Measurements from ENCODE around the gene CBL.

Gene CBL

DNA sequence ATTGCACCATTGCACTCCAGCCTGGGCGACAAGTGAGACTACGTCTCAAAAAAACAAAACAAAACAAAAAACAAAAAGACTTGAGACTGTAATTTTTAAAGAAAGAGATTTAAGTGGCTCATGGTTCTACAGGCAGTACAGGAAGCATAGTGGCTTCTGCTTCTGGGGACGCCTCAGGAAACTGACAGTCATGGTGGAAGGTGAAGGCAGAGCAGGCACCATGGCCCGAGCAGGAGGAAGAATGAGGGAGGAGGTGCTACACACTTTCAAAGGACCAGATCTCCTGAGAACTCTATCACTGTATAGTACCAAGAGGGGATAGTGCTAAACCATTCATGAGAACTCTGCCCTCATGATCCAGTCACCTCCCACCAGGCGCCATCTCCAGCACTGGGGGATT is 52.0 kb downstream of the CBL start:
- Histone ChIP-seq H3K36me3 (ENCODE audit: insufficient read depth, low read depth, low read length) (no peaks in the 10 kb centered on the region), H3K27ac (ENCODE audit: low read length) (no peak overlapping the region), H3K4me1 (ENCODE audit: insufficient read depth, low read length) (peaks cover 4% of the 10 kb centered on the region; the same call in 1 of the 2 replicates), H3K27me3 (ENCODE audit: insufficient read depth, low read length) (no peaks in the 10 kb centered on the region), H3K9me3 (ENCODE audit: insufficient read depth, low read depth, low read length) (no peaks in the 10 kb centered on the region), H3K9ac (ENCODE audit: low read depth, low read length) (0 out of 2 replicates have a peak overlapping the region, but pooled peaks have one; percentile 29), H3K4me3 (ENCODE audit: low read length) (no peak overlapping the region)

DNA sequence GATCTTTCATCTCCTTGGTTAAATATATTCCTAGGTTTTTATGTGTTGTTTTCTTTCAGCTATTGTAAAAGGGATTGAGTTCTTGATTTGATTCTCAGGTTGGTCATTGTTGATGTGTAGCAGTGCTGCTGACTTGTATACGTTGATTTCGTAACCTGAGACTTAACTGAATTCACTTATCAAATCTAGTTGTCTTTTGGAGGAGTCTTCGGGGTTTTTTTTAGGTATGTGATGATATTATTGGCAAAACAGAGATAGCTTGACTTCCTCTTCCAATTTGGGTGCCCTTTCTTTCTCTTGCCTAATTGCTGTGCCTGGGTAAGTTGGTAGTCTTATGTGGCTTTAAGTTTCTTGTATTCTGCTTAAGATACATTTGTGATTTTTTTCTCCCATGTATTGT is 52.8 kb downstream of the CBL start:
- no peaks in the 10 kb centered on the region for H3K27me3 ChIP-seq (ENCODE audit: insufficient read depth, low read length)
- H3K9me3 ChIP-seq (ENCODE audit: insufficient read depth, low read depth, low read length), result no peaks in the 10 kb centered on the region
- H3K4me3 ChIP-seq (ENCODE audit: low read length), result no peak overlapping the region
- 0 out of 2 replicates have a peak overlapping the region, but pooled peaks have one; percentile 29 for H3K9ac ChIP-seq (ENCODE audit: low read depth, low read length)
- peaks cover 4% of the 10 kb centered on the region; the same call in 1 of the 2 replicates for H3K4me1 ChIP-seq (ENCODE audit: insufficient read depth, low read length)
- H3K27ac ChIP-seq (ENCODE audit: low read length), result no peak overlapping the region
- H3K36me3 ChIP-seq (ENCODE audit: insufficient read depth, low read depth, low read length), result no peaks in the 10 kb centered on the region

DNA sequence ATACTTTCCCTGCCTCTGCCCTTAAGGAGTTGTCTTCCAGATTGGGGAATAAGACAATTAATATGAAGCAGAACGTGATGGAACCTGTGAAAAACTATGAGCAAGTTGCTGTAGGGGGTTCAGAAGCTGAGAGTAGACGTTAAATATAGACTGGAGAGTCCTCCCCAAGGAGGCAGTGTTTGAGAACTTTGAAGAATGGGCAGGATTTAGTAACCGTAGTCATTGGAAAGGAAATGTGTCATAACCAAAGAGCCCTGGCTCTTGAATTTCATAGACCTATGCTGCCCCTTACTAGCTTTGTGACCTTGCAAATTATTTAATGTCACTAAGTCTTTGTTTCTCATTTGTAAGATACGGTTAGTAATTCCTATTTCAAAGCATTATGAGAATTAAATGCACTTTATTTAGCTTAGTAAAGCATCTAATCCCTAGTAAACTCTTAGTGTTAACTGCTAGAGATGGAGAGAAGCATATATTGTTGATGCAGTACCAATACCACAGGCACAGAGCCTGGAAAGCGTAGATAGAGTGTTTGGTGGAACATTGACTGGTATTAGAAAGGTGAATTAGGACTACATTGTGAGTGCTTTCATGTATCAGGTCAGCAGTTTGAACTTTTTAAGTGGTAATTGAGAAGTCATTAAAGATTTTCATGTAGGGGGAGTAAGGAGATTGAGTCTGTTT is 56.7 kb downstream of the CBL start:
- Histone ChIP-seq H3K27me3 (ENCODE audit: insufficient read depth, low read length) (no peaks in the 10 kb centered on the region), H3K36me3 (ENCODE audit: insufficient read depth, low read depth, low read length) (no peaks in the 10 kb centered on the region), H3K27ac (ENCODE audit: low read length) (no peak overlapping the region), H3K4me1 (ENCODE audit: insufficient read depth, low read length) (peaks cover 4% of the 10 kb centered on the region; the same call in 1 of the 2 replicates), H3K9me3 (ENCODE audit: insufficient read depth, low read depth, low read length) (no peaks in the 10 kb centered on the region), H3K4me3 (ENCODE audit: low read length) (no peak overlapping the region), H3K9ac (ENCODE audit: low read depth, low read length) (no peak overlapping the region)

DNA sequence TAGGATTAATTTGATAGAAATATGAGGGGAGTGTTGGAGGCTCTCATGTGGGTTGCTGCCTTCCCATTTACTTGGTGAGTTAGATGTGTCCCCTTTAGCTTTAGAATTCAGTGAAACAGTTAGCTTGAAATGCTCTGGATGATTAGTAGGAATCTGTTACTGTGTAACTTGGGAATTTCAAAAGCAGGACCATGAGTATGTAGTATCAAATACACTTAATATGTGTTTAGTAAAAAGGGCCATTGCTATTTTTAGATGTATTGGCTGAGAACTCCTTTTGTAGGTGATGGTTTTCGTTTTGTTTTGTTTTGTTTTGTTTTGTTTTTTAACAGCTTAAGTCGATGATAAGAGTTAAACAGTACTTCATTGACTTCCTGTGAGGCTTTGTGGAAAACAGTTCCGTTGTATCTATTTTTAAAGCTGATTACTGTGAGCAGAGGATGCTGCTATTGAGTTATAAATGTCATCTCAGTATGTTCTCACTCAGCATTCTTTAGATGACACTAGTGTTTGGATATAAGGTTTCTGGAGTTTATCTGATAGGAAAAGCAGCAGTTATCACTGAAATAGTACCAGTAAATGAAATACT is 57.3 kb downstream of the CBL start:
- no peak overlapping the region for H3K27ac ChIP-seq (ENCODE audit: low read length)
- H3K9me3 ChIP-seq (ENCODE audit: insufficient read depth, low read depth, low read length), result no peaks in the 10 kb centered on the region
- no peak overlapping the region for H3K9ac ChIP-seq (ENCODE audit: low read depth, low read length)
- no peak overlapping the region for H3K4me3 ChIP-seq (ENCODE audit: low read length)
- peaks cover 4% of the 10 kb centered on the region; the same call in 1 of the 2 replicates for H3K4me1 ChIP-seq (ENCODE audit: insufficient read depth, low read length)
- no peaks in the 10 kb centered on the region for H3K36me3 ChIP-seq (ENCODE audit: insufficient read depth, low read depth, low read length)
- H3K27me3 ChIP-seq (ENCODE audit: insufficient read depth, low read length), result no peaks in the 10 kb centered on the region

DNA sequence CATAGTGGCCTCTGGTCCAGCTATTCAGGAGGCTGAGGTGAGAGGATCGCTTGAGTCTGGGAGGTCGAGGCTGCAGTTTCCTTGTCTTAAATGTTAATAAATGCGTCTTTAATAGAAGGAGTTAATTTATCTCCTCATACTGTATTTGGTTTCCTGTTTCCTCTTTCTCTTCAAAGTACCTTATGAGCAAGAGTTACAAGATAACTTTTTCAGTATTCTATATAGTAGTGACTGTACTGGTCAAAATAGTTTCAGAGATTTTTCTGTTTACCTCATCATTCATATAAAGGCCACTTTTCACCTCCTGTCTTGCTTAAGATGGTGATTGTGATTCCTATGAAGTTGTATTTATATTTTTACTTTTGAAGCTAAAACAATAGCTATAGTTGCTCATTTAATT is 59.9 kb downstream of the CBL start:
- H3K9me3 ChIP-seq (ENCODE audit: insufficient read depth, low read depth, low read length), result no peaks in the 10 kb centered on the region
- no peak overlapping the region for H3K4me3 ChIP-seq (ENCODE audit: low read length)
- no peak overlapping the region for H3K9ac ChIP-seq (ENCODE audit: low read depth, low read length)
- no peaks in the 10 kb centered on the region for H3K27me3 ChIP-seq (ENCODE audit: insufficient read depth, low read length)
- H3K36me3 ChIP-seq (ENCODE audit: insufficient read depth, low read depth, low read length), result no peaks in the 10 kb centered on the region; the same call in 1 of the 2 replicates
- no peak overlapping the region for H3K27ac ChIP-seq (ENCODE audit: low read length)
- peaks cover 4% of the 10 kb centered on the region; the same call in 1 of the 2 replicates for H3K4me1 ChIP-seq (ENCODE audit: insufficient read depth, low read length)

DNA sequence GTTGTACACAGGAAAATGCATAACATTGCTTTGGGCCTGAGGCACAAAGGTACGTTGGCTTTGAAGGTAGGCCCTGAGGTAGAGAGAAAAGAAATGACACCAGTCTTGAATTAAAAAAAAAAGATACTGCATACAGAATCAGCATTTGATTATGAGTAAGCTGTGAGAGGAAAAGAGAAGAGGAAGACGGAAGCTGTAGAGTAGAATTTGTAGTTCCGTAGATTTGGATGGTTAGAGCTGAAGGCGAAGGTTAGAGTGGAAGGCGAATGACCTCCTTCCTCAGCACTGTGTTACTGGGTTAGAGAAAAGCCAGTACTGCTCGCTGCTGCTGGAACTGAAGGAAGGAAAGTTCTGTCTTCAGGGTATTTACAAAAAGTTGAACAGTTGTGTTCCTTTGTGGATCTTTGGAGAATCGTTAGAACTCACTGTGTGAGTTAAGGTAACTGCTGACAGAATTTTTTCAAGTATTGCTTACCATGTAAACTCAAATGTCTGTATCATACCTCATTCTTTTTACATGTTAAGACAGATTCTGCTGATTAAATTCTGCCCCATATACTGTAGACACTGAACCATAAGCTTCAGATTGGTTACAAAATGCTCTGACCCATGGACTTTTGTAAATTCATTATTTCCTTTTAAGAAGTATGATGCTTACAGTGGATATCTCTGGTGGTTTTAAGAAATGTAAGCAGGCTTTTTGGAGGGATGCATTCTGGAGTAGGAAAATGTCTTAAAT is 60.5 kb downstream of the CBL start:
- H3K9ac ChIP-seq (ENCODE audit: low read depth, low read length), result no peak overlapping the region
- no peaks in the 10 kb centered on the region for H3K27me3 ChIP-seq (ENCODE audit: insufficient read depth, low read length)
- no peak overlapping the region for H3K4me3 ChIP-seq (ENCODE audit: low read length)
- no peaks in the 10 kb centered on the region; the same call in 1 of the 2 replicates for H3K36me3 ChIP-seq (ENCODE audit: insufficient read depth, low read depth, low read length)
- no peak overlapping the region for H3K27ac ChIP-seq (ENCODE audit: low read length)
- peaks cover 4% of the 10 kb centered on the region; the same call in 1 of the 2 replicates for H3K4me1 ChIP-seq (ENCODE audit: insufficient read depth, low read length)
- no peaks in the 10 kb centered on the region for H3K9me3 ChIP-seq (ENCODE audit: insufficient read depth, low read depth, low read length)

DNA sequence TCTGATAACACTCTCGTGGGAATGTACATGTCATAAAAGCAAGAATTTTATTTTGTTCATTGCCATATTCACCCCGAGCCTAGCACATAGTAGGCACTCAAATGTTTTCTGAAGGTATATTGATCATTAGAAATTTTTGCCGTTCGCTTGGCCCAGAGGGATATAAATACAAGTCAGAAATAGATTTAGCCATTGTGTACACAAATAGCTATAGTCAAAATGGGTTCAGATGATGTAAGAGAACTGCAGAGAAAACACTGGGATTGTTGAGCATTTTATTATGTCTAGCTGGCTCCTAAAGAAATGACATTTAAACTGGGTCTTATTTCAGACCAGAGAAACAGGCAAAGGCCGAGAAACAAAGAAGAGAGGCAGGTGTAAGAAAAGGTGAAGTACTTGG is 61.5 kb downstream of the CBL start:
- Histone ChIP-seq H3K4me1 (ENCODE audit: insufficient read depth, low read length) (peaks cover 4% of the 10 kb centered on the region; the same call in 1 of the 2 replicates), H3K27me3 (ENCODE audit: insufficient read depth, low read length) (no peaks in the 10 kb centered on the region), H3K36me3 (ENCODE audit: insufficient read depth, low read depth, low read length) (peaks cover 8% of the 10 kb centered on the region), H3K27ac (ENCODE audit: low read length) (no peak overlapping the region), H3K9me3 (ENCODE audit: insufficient read depth, low read depth, low read length) (no peaks in the 10 kb centered on the region), H3K4me3 (ENCODE audit: low read length) (no peak overlapping the region), H3K9ac (ENCODE audit: low read depth, low read length) (no peak overlapping the region)

DNA sequence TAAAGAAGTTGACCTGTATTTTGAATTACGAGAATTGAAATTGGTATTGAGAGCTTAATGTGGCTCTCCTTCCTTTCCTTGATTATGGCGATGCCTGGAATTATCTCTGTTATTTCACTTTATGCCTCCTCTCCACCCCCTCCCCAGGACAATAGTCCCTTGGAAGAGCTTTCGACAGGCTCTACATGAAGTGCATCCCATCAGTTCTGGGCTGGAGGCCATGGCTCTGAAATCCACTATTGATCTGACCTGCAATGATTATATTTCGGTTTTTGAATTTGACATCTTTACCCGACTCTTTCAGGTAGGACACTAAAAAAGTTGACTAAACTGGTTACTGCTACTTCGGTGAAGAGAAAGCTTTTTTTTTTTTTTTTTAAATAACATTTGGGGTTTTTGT is 67.6 kb downstream of the CBL start:
- Histone ChIP-seq H3K4me3 (ENCODE audit: low read length) (no peak overlapping the region), H3K27me3 (ENCODE audit: insufficient read depth, low read length) (no peaks in the 10 kb centered on the region), H3K4me1 (ENCODE audit: insufficient read depth, low read length) (no peaks in the 10 kb centered on the region), H3K9ac (ENCODE audit: low read depth, low read length) (no peak overlapping the region), H3K27ac (ENCODE audit: low read length) (no peak overlapping the region), H3K9me3 (ENCODE audit: insufficient read depth, low read depth, low read length) (no peaks in the 10 kb centered on the region), H3K36me3 (ENCODE audit: insufficient read depth, low read depth, low read length) (peaks cover 63% of the 10 kb centered on the region)

DNA sequence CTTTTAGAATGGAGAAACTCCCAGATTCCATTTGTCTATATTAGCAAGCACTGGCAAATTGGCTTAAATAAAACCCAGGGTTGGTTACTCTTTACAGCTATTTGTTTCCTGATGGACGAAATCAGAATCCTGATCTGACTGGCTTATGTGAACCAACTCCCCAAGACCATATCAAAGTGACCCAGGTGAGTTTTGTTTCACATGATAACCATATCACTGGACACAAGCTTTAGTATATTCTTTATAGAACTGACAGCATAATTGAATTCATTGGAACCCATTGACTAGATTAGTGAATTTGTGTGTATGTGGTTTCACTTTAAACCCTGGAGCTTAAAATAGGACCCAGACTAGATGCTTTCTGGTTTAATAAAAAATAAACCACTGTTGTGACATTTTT is 71.5 kb downstream of the CBL start:
- Histone ChIP-seq H3K27ac (ENCODE audit: low read length) (no peak overlapping the region), H3K4me3 (ENCODE audit: low read length) (no peak overlapping the region), H3K4me1 (ENCODE audit: insufficient read depth, low read length) (no peaks in the 10 kb centered on the region), H3K36me3 (ENCODE audit: insufficient read depth, low read depth, low read length) (peaks cover 76% of the 10 kb centered on the region), H3K27me3 (ENCODE audit: insufficient read depth, low read length) (no peaks in the 10 kb centered on the region), H3K9ac (ENCODE audit: low read depth, low read length) (no peak overlapping the region), H3K9me3 (ENCODE audit: insufficient read depth, low read depth, low read length) (no peaks in the 10 kb centered on the region)

DNA sequence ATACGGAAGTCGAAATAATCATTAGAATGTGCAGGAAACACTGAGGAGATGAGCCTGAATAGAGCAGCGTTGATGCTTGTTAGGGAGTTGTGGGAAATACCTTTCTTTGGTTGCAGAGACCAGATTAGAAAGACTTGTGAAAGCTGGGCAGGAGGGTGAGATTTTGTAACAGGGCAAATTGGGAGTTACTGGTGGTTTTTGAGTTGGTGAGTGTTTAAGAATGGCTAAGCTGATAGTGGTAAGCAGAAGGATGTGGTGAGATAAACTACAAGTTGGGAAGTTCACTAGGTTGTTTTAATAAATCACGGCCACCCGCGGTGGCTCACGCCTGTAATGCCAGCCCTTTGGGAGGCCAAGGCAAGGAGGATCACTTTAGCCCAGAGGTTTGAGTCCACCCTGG is 76.4 kb downstream of the CBL start:
- H3K9ac ChIP-seq (ENCODE audit: low read depth, low read length), result no peak overlapping the region
- H3K27ac ChIP-seq (ENCODE audit: low read length), result no peak overlapping the region
- no peaks in the 10 kb centered on the region for H3K27me3 ChIP-seq (ENCODE audit: insufficient read depth, low read length)
- peaks cover 63% of the 10 kb centered on the region for H3K36me3 ChIP-seq (ENCODE audit: insufficient read depth, low read depth, low read length)
- no peaks in the 10 kb centered on the region for H3K4me1 ChIP-seq (ENCODE audit: insufficient read depth, low read length)
- no peaks in the 10 kb centered on the region for H3K9me3 ChIP-seq (ENCODE audit: insufficient read depth, low read depth, low read length)
- H3K4me3 ChIP-seq (ENCODE audit: low read length), result no peak overlapping the region

DNA sequence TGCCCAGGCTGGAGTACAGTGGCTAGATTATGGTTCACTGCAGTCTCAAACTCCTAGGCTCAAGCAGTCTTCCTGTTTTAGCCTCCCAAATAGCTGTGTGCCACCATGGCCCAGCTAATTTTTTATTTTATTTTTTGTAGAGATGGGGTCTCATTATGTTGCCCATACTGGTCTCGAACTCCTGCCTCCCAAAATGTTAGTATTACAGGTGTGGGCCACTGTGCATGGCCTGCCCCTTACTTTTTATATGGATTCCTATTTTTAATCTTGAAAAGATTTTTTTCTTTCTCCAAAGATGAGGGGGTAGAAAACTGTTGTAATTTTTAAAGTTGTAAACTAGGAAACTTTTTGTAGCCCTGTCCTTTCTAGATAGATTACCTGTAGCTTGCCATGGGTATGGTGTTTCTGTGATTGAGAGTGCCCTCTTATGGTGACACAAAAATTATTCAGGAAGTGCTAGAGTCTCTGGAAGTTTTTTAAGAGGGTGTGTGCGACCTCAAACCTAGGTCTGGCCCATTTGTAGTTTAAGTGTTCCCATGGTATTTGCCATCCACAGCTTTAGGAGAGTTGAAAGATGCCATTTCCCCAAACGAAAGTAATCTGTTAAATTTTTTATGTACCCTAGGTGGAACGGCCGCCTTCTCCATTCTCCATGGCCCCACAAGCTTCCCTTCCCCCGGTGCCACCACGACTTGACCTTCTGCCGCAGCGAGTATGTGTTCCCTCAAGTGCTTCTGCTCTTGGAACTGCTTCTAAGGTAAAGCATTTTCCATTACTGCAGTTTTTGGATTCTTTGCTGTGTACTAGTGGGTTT is 78.4 kb downstream of the CBL start:
- no peak overlapping the region for H3K9ac ChIP-seq (ENCODE audit: low read depth, low read length)
- peaks cover 63% of the 10 kb centered on the region for H3K36me3 ChIP-seq (ENCODE audit: insufficient read depth, low read depth, low read length)
- no peaks in the 10 kb centered on the region for H3K4me1 ChIP-seq (ENCODE audit: insufficient read depth, low read length)
- H3K27ac ChIP-seq (ENCODE audit: low read length), result no peak overlapping the region
- no peaks in the 10 kb centered on the region for H3K9me3 ChIP-seq (ENCODE audit: insufficient read depth, low read depth, low read length)
- H3K4me3 ChIP-seq (ENCODE audit: low read length), result no peak overlapping the region
- H3K27me3 ChIP-seq (ENCODE audit: insufficient read depth, low read length), result no peaks in the 10 kb centered on the region
